Esophagus (tissue), 2 donors: Measurements from ENCODE around the gene SND1. TPM values are rescaled to one million over a fixed set of nuclear protein-coding genes. Genes with fewer than 3 reads are reported as not detected.

ENCODE experiments used
- H3K27ac ChIP-seq, 2 donors: one replicate each; pipeline ENCODE4 v1.5.1; 2013; ENCODE audit warnings: low read depth in 2 of 2, mild to moderate bottlenecking in 2 of 2, inconsistent platforms in 1 of 2, low read length in 1 of 2, moderate library complexity in 1 of 2
- H3K27me3 ChIP-seq, 2 donors: one replicate each; pipeline ENCODE4 v1.6.1; 2013; ENCODE audit warnings: low read length in 2 of 2, control low read depth in 1 of 2, mild to moderate bottlenecking in 1 of 2; ENCODE audit not compliant: insufficient read depth in 2 of 2, control insufficient read depth in 1 of 2
- H3K36me3 ChIP-seq, 2 donors: one replicate each; pipeline ENCODE4 v1.6.1; 2013; ENCODE audit warnings: low read length in 1 of 2; ENCODE audit not compliant: control insufficient read depth in 2 of 2, insufficient read depth in 2 of 2
- H3K4me1 ChIP-seq, 2 donors: one replicate each; pipeline ENCODE4 v1.6.1; 2013; ENCODE audit warnings: low read length in 1 of 2; ENCODE audit not compliant: control insufficient read depth in 2 of 2, insufficient read depth in 2 of 2
- H3K4me3 ChIP-seq, 2 donors: one replicate each; pipeline ENCODE4 v1.5.1; 2013; ENCODE audit warnings: low read length in 2 of 2, mild to moderate bottlenecking in 2 of 2, low read depth in 1 of 2, moderate library complexity in 1 of 2
- H3K9me3 ChIP-seq, 2 donors: one replicate each; pipeline ENCODE4 v1.6.1; 2013; ENCODE audit warnings: mild to moderate bottlenecking in 2 of 2, low read depth in 1 of 2, low read length in 1 of 2, moderate library complexity in 1 of 2; ENCODE audit not compliant: control insufficient read depth in 2 of 2, insufficient read depth in 1 of 2
- WGBS, 2 donors: extraction: QIAGEN DNeasy Blood & Tissue Kit; methylation state at CpG; one replicate each; pipeline ENCODE4 v1.1.7; 2013; 5-methylcytosine and 5-hydroxymethylcytosine counted together
- polyA plus RNA-seq, 2 donors: library from polyadenylated mRNA; stranded (reverse); fragments of 200-250 nt; gene quantifications; one replicate each; pipeline ENCODE4 v1.2.3, GENCODE V29; 2013
- donor health status: healthy with polysubstance abuse.
- donor health status: Bipolar disorder and iron deficiency.

Gene SND1
- polyA plus RNA-seq, 2 donors = 23.1 to 44.4 TPM

DNA sequence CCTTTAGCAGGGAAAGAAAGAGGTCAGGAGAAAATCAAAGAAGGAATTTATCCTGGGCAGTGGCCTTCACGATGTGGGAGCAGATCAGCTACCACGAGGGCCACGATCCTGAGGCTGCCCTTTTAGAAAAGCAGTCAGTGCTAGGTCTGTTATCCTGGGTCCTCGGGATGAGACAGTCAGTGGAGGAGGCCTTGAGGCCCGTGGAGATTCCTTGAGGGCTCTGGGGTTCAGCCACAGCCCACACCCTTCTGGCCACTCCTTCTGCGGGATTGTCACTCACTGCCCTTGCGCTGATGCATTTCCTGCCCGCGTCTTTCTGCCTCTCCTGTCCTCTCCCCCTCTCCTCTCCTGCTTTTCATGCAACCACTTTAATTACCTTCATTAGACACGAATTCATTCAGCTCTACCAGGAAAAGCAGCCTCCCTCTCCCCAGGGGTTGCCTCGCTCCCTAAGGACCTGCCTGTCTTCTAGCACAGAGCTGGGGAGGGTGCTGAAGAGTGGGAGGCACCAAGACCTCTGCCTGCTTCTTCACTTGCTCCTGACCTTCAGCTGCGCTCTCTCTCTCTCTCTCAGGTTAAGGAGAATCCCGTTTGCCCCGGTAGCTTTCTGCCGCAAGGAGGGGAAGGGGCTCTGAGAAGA, 421.8 kb downstream of the SND1 start:
- H3K4me1 ChIP-seq = peaks cover 0 to 6% of the 10 kb centered on the region in 2 donors
- 90% methylated on average over 15 of the region's 15 CpGs for WGBS, 2 donors
- H3K4me3 ChIP-seq = no peak overlapping the region
- H3K27ac ChIP-seq = no peak overlapping the region
- H3K27me3 ChIP-seq = no peaks in the 10 kb centered on the region
- H3K36me3 ChIP-seq = peaks cover 11 to 12% of the 10 kb centered on the region in 2 donors
- no peaks in the 10 kb centered on the region for H3K9me3 ChIP-seq

DNA sequence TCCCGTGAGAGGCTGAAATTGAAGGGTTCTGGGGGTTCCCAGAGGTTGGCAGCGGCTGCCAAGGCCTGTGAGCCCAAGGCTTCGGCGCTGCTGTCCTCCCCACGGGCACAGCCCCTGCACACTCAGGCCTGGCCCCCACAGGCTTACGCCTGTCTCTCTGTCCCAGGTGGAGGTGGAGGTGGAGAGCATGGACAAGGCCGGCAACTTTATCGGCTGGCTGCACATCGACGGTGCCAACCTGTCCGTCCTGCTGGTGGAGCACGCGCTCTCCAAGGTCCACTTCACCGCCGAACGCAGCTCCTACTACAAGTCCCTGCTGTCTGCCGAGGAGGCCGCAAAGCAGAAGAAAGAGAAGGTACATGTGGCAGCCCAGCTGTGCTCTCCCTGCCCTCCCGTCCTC, 422.3 kb downstream of the SND1 start:
- WGBS, 2 donors = 92 to 96% methylated on average over 19 of the region's 19 CpGs
- Histone ChIP-seq H3K27ac (no peak overlapping the region), H3K9me3 (no peaks in the 10 kb centered on the region), H3K27me3 (no peaks in the 10 kb centered on the region), H3K4me3 (no peak overlapping the region), H3K4me1 (peaks cover 0 to 6% of the 10 kb centered on the region in 2 donors), H3K36me3 (peaks cover 11 to 15% of the 10 kb centered on the region in 2 donors)

- 84 to 86% methylated on average over 6 of the region's 6 CpGs for WGBS, 2 donors
- H3K27me3 ChIP-seq = no peaks in the 10 kb centered on the region
- no peak overlapping the region for H3K4me3 ChIP-seq
- peaks cover 0 to 6% of the 10 kb centered on the region in 2 donors for H3K4me1 ChIP-seq
- H3K9me3 ChIP-seq = no peaks in the 10 kb centered on the region
- H3K27ac ChIP-seq = no peak overlapping the region
- H3K36me3 ChIP-seq = peaks cover 11 to 15% of the 10 kb centered on the region in 2 donors
Observed at GRCh38 chr7:128074736-128075135, 422.7 kb downstream of the SND1 start.

GRCh38 chr7:128075242-128076095, 423.5 kb downstream of the SND1 start:
- no peaks in the 10 kb centered on the region for H3K9me3 ChIP-seq
- no peak overlapping the region for H3K4me3 ChIP-seq
- H3K36me3 ChIP-seq = peaks cover 11 to 15% of the 10 kb centered on the region in 2 donors
- H3K27ac ChIP-seq = no peak overlapping the region
- 80 to 85% methylated on average over 12 of the region's 12 CpGs for WGBS, 2 donors
- peaks cover 0 to 6% of the 10 kb centered on the region in 2 donors for H3K4me1 ChIP-seq
- H3K27me3 ChIP-seq = no peaks in the 10 kb centered on the region

GRCh38 chr7:128076196-128076795, 424.3 kb downstream of the SND1 start:
- H3K4me1 ChIP-seq = peaks cover 0 to 6% of the 10 kb centered on the region in 2 donors
- no peaks in the 10 kb centered on the region for H3K27me3 ChIP-seq
- no peak overlapping the region for H3K27ac ChIP-seq
- WGBS, 2 donors = 86 to 88% methylated on average over 8 of the region's 8 CpGs
- peaks cover 11 to 17% of the 10 kb centered on the region in 2 donors for H3K36me3 ChIP-seq
- H3K9me3 ChIP-seq = no peaks in the 10 kb centered on the region
- no peak overlapping the region for H3K4me3 ChIP-seq

GRCh38 chr7:128076796-128077271, 424.8 kb downstream of the SND1 start:
- peaks cover 0 to 6% of the 10 kb centered on the region in 2 donors for H3K4me1 ChIP-seq
- H3K4me3 ChIP-seq = no peak overlapping the region
- peaks cover 16 to 22% of the 10 kb centered on the region in 2 donors for H3K36me3 ChIP-seq
- no peak overlapping the region for H3K27ac ChIP-seq
- H3K27me3 ChIP-seq = no peaks in the 10 kb centered on the region
- H3K9me3 ChIP-seq = no peaks in the 10 kb centered on the region
- 48 to 52% methylated on average over 7 of the region's 7 CpGs for WGBS, 2 donors

GRCh38 chr7:128078309-128078708, 426.3 kb downstream of the SND1 start:
- 98 to 99% methylated on average over 3 of the region's 3 CpGs for WGBS, 2 donors
- H3K27me3 ChIP-seq = no peaks in the 10 kb centered on the region
- peaks cover 16 to 28% of the 10 kb centered on the region in 2 donors for H3K36me3 ChIP-seq
- no peak overlapping the region for H3K27ac ChIP-seq
- H3K9me3 ChIP-seq = no peaks in the 10 kb centered on the region
- peaks cover 0 to 6% of the 10 kb centered on the region in 2 donors for H3K4me1 ChIP-seq
- no peak overlapping the region for H3K4me3 ChIP-seq

DNA sequence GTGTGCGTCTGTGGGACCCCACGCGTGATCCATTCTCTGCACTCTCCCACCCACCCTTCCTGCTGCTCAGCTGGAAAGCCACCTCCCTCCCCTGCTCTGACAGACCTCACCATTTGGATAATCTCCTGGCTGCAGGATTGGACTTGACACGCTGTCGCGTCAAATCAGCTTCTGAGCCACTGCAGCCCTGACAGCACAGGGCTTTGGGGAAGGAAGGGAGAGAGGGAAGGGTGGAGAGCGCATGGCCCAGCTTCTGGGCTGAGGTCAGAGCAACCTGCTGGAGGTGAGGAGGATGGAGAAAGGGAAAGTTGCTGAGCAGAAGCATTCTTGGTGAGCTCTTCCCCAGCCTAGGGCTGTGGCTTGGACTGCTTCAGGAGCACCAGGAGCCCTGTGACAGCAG, 428.2 kb downstream of the SND1 start:
- no peaks in the 10 kb centered on the region for H3K9me3 ChIP-seq
- H3K4me3 ChIP-seq = no peak overlapping the region
- H3K27ac ChIP-seq = no peak overlapping the region
- H3K36me3 ChIP-seq = peaks cover 15 to 29% of the 10 kb centered on the region in 2 donors
- peaks cover 0 to 6% of the 10 kb centered on the region in 2 donors for H3K4me1 ChIP-seq
- WGBS, 2 donors = 96 to 99% methylated on average over 7 of the region's 7 CpGs
- no peaks in the 10 kb centered on the region for H3K27me3 ChIP-seq

GRCh38 chr7:128081351-128081750, 429.4 kb downstream of the SND1 start:
- Histone ChIP-seq H3K27me3 (no peaks in the 10 kb centered on the region), H3K4me1 (peaks cover 0 to 6% of the 10 kb centered on the region in 2 donors), H3K36me3 (peaks cover 21 to 40% of the 10 kb centered on the region in 2 donors), H3K9me3 (no peaks in the 10 kb centered on the region), H3K4me3 (no peak overlapping the region), H3K27ac (no peak overlapping the region)
- 93 to 94% methylated on average over 11 of the region's 11 CpGs for WGBS, 2 donors
